K562 (cell line): ENCODE measurements around the gene RHOB. TPM values are rescaled to one million over a fixed set of nuclear protein-coding genes. Genes with fewer than 3 reads are reported as not detected.
A peak's percentile ranks its signal among the peaks of the same experiment; 100 is the strongest.

Experiments used
- ATAC-seq: fragments of 200-7000 bp; cut with Tn5 transposase; 3 replicates; pipeline ENCODE4 v1.9.1; 2020; ENCODE audit warnings: moderate library complexity
- BruUV-seq: library from RNA; stranded (reverse); fragments of 400-500 nt; replicated peaks from 2 replicates; lab custom pipeline; 2021; lab: Mats Ljungman, UMichigan
- CTCF ChIA-PET: fragments of 300-600 bp; formaldehyde crosslinking; extraction: SDS; loops from one replicate; lab custom pipeline; 2021; ENCODE audit warnings: low intra/inter-chr PET ratio; lab: Yijun Ruan, JAX
- POLR2A ChIA-PET: fragments of 300-600, 350-650 bp; sonication (Branson Sonifier 250); formaldehyde crosslinking; extraction: SDS; loops from one replicate; lab custom pipeline; 2021; ENCODE audit warnings: antibody characterized with exemption, inconsistent platforms; lab: Yijun Ruan, JAX
- DNase-seq, 4 experiments: peaks; one replicate each; pipeline versions ENCODE4 v3.0.0 to v3.0.0-alpha.2; 2011 to 2018; ENCODE audit warnings: low spot score in 3 of 4, mixed read lengths in 3 of 4; ENCODE audit errors: extremely low read depth in 1 of 4
- FAIRE-seq: peaks from 2 replicates; lab custom pipeline; 2011; peaks lifted over from hg19 to GRCh38; lab: Jason Lieb, UNC
- H2AFZ ChIP-seq: 2 replicates; pipeline ENCODE4 v1.6.0; 2011; ENCODE audit warnings: low read depth, low read length, control low read depth, inconsistent platforms
- H3K27ac ChIP-seq: fragments of 200-600 bp; 3 replicates; pipeline ENCODE4 v1.8.0; 2011; ENCODE audit warnings: low read depth, mild to moderate bottlenecking, control low read depth, inconsistent platforms, low read length, moderate library complexity, mixed read lengths; ENCODE audit errors: extremely low read depth
- H3K27me3 ChIP-seq, 2 experiments: fragments of 300-600 bp in 1 of 2; 2 replicates in 1 of 2; 3 replicates in 1 of 2; pipeline versions ENCODE4 v1.6.0 to v1.8.0; 2011; ENCODE audit warnings: inconsistent platforms in 2 of 2, low read length in 2 of 2, mild to moderate bottlenecking in 1 of 2, mixed read lengths in 1 of 2, moderate library complexity in 1 of 2; ENCODE audit not compliant: control insufficient read depth in 2 of 2, insufficient read depth in 2 of 2
- H3K36me3 ChIP-seq: fragments of 300-600 bp; 3 replicates; pipeline ENCODE4 v1.8.0; 2011; ENCODE audit warnings: mild to moderate bottlenecking, low read length, inconsistent platforms; ENCODE audit not compliant: control insufficient read depth, insufficient read depth
- H3K4me1 ChIP-seq, 2 experiments: fragments of 200-600 bp in 1 of 2; replicated peaks in 1 of 2; 2 replicates in 1 of 2; 3 replicates in 1 of 2; pipeline versions ENCODE4 v1.5.1 to v1.8.0; 2011; ENCODE audit warnings: inconsistent platforms in 2 of 2, low read length in 2 of 2, mild to moderate bottlenecking in 1 of 2, mixed read lengths in 1 of 2, moderate library complexity in 1 of 2; ENCODE audit not compliant: control insufficient read depth in 2 of 2, insufficient read depth in 2 of 2
- H3K4me2 ChIP-seq: 2 replicates; pipeline ENCODE4 v1.6.1; 2011; ENCODE audit warnings: low read length, control low read depth, inconsistent platforms, mixed read lengths; ENCODE audit not compliant: insufficient read depth
- H3K4me3 ChIP-seq: fragments of 200-600 bp; sonication (generic), shearing (Covaris generic); 2 replicates; pipeline ENCODE4 v1.5.1; 2016; ENCODE audit warnings: control low read depth, inconsistent platforms
- H3K79me2 ChIP-seq: fragments of 200-600 bp; 3 replicates; pipeline ENCODE4 v1.8.0; 2011; ENCODE audit warnings: low read length, inconsistent platforms; ENCODE audit not compliant: control insufficient read depth, insufficient read depth
- H3K9ac ChIP-seq, 2 experiments: 2 replicates each; pipeline versions ENCODE4 v1.6.0 to v1.6.1; 2011; ENCODE audit warnings: low read depth in 2 of 2, low read length in 2 of 2, control low read depth in 1 of 2, inconsistent platforms in 1 of 2, mild to moderate bottlenecking in 1 of 2, mixed read lengths in 1 of 2; ENCODE audit not compliant: insufficient read depth in 1 of 2
- H3K9me1 ChIP-seq: one replicate; pipeline ENCODE4 v1.6.0; 2011; ENCODE audit warnings: inconsistent platforms, mild to moderate bottlenecking, low read length, moderate library complexity; ENCODE audit not compliant: control insufficient read depth, insufficient read depth
- H3K9me3 ChIP-seq: replicated peaks from 2 replicates; pipeline ENCODE4 v1.5.1; 2011; ENCODE audit warnings: low read depth, low read length, inconsistent platforms; ENCODE audit not compliant: control insufficient read depth, insufficient read depth
- H4K20me1 ChIP-seq: replicated peaks from 2 replicates; pipeline ENCODE4 v1.6.1; 2011; ENCODE audit warnings: low read length, inconsistent platforms, mixed read lengths; ENCODE audit not compliant: control insufficient read depth, insufficient read depth
- CREB3L1 ChIP-seq: fragments of 450-650 bp; IDR thresholded peaks from 2 replicates; pipeline ENCODE4 v1.6.1; 2014; ENCODE audit warnings: low read depth, mild to moderate bottlenecking, moderate library complexity, borderline replicate concordance
- EZH2 ChIP-seq: IDR thresholded peaks from 2 replicates; pipeline ENCODE4 v1.6.1; 2012; ENCODE audit warnings: low read depth, mild to moderate bottlenecking, inconsistent platforms, low read length, borderline replicate concordance
- FOXK2 ChIP-seq, 2 experiments: fragments of 450-650 bp; IDR thresholded peaks in 1 of 2; conservative IDR thresholded peaks in 1 of 2; 2 replicates each; pipeline ENCODE4 v1.6.1; 2016; ENCODE audit warnings: low read depth in 2 of 2, mild to moderate bottlenecking in 1 of 2
- FOXM1 ChIP-seq, 2 experiments: fragments of 450-650 bp in 1 of 2; sonication (generic) in 1 of 2; formaldehyde crosslinking in 1 of 2; IDR thresholded peaks; 2 replicates each; pipeline versions ENCODE4 v1.6.1 to v1.9.0; 2017 to 2022; ENCODE audit warnings: low read depth in 2 of 2, mild to moderate bottlenecking in 2 of 2, missing genetic modification reagents in 1 of 2, moderate library complexity in 1 of 2
- JUN ChIP-seq, 2 experiments: sonication (generic) in 1 of 2; formaldehyde crosslinking in 1 of 2; IDR thresholded peaks; 2 replicates each; pipeline versions ENCODE4 v1.6.1 to v1.8.0; 2012 to 2022; ENCODE audit warnings: borderline replicate concordance in 2 of 2, mild to moderate bottlenecking in 2 of 2, improper control_type of control experiment in 1 of 2, low read depth in 1 of 2, low read length in 1 of 2, missing genetic modification reagents in 1 of 2
- LARP7 ChIP-seq: fragments of 450-650 bp; IDR thresholded peaks from 2 replicates; pipeline ENCODE4 v1.6.1; 2016
- PTBP1 ChIP-seq: fragments of 200-400 bp; formaldehyde crosslinking; IDR thresholded peaks from 2 replicates; pipeline ENCODE4 v1.6.1; 2017; ENCODE audit warnings: low read depth, low read length
- RBM15 ChIP-seq: fragments of 200-400 bp; formaldehyde crosslinking; IDR thresholded peaks from 2 replicates; pipeline ENCODE4 v1.6.1; 2018; ENCODE audit warnings: mild to moderate bottlenecking, low read length, moderate library complexity; ENCODE audit not compliant: insufficient read depth
- TAF1 ChIP-seq: IDR thresholded peaks from 2 replicates; pipeline ENCODE4 v1.6.1; 2011; ENCODE audit warnings: mild to moderate bottlenecking, low read length, moderate library complexity; ENCODE audit not compliant: insufficient read depth, control insufficient read depth, severe bottlenecking; ENCODE audit errors: extremely low read depth
- TARDBP ChIP-seq: fragments of 450-650 bp; IDR thresholded peaks from 2 replicates; pipeline ENCODE4 v1.6.1; 2016
- TEAD1 ChIP-seq, 2 experiments: fragments of 450-650 bp in 1 of 2; sonication (generic) in 1 of 2; formaldehyde crosslinking; IDR thresholded peaks; 2 replicates each; pipeline versions ENCODE4 v1.4.0 to v1.8.0; 2020 to 2022; ENCODE audit warnings: mild to moderate bottlenecking in 2 of 2, missing genetic modification reagents in 1 of 2
- WHSC1 ChIP-seq: IDR thresholded peaks from one replicate; pipeline ENCODE4 v1.6.1; 2012; ENCODE audit warnings: low read length, control low read depth, inconsistent platforms
- ZBTB33 ChIP-seq: sonication (generic); formaldehyde crosslinking; IDR thresholded peaks from 2 replicates; pipeline ENCODE4 v1.8.1; 2023; ENCODE audit warnings: mild to moderate bottlenecking, missing genetic modification reagents
- ZBTB34 ChIP-seq: fragments of 250-450 bp; sonication (Bioruptor Pico); IDR thresholded peaks from 2 replicates; pipeline ENCODE4 v1.8.0; 2021; ENCODE audit warnings: mild to moderate bottlenecking, moderate library complexity
- ZFP36 ChIP-seq: fragments of 150-350 bp; IDR thresholded peaks from 2 replicates; pipeline ENCODE4 v1.6.1; 2018; ENCODE audit warnings: low read length, low read depth; ENCODE audit not compliant: partially characterized antibody
- ZNF511 ChIP-seq: sonication (generic); formaldehyde crosslinking; IDR thresholded peaks from 2 replicates; pipeline ENCODE4 v1.8.0; 2022; ENCODE audit warnings: mild to moderate bottlenecking, missing genetic modification reagents
- ZNF668 ChIP-seq: fragments of 250-450 bp; sonication (Bioruptor Pico); IDR thresholded peaks from 2 replicates; pipeline ENCODE4 v1.8.0; 2022; ENCODE audit warnings: mild to moderate bottlenecking, inconsistent platforms
- WGBS: fragments of 100-300 bp; shearing (Covaris generic); methylation state at CpG from one replicate; pipeline ENCODE4 v1.1.6; 2016; ENCODE audit warnings: low coverage, mixed read lengths; ENCODE audit not compliant: insufficient coverage; ENCODE audit errors: missing lambda C conversion rate; 5-methylcytosine and 5-hydroxymethylcytosine counted together
- in situ Hi-C: fragments of 300-500 bp; cut with MboI; formaldehyde crosslinking; loops from 4 replicates; pipeline ENCODE4 v1.15.0; 2018; ENCODE audit warnings: inconsistent platforms, mixed read lengths
- intact Hi-C: fragments of 100-400 bp; cut with micrococcal nuclease; formaldehyde crosslinking; loops from 2 replicates; pipeline ENCODE4 v1.14.2; 2022
- polyA plus RNA-seq, 8 experiments: library from polyadenylated mRNA; depleted of rRNA in 4 of 8; stranded (reverse) in 5 of 8; unstranded in 3 of 8; fragments of >200 nt; fragmentation: Nextera tagmentation in 2 of 8; fragmentation: Illumina TruSeq in 1 of 8; extraction: Ambion mirVana in 2 of 8; extraction: Trizol in 1 of 8; gene quantifications; 2 replicates each; pipeline versions ENCODE4 v1.2.1 to v1.2.3, GENCODE V29; 2011 to 2014; ENCODE audit warnings: inconsistent platforms in 1 of 8, missing spikeins in 1 of 8
- total RNA-seq, 7 experiments: library from RNA; depleted of rRNA in 6 of 7; stranded (reverse); fragments of >200 nt in 6 of 7; fragmentation: Illumina TruSeq in 2 of 7; extraction: Trizol in 2 of 7; gene quantifications; 2 replicates each; pipeline versions ENCODE4 v1.2.1 to v1.2.3, GENCODE V29; 2011 to 2021; ENCODE audit warnings: low replicate concordance in 1 of 7

Gene RHOB
- total and polyA plus RNA-seq, 9 of the 15 experiments (the other 6 are each of a cell fraction or from before 2014, with no cell fraction given), result 0.07 to 4.8 (median 1.1) TPM

- Histone ChIP-seq H3K9me1 (no peaks in the 10 kb centered on the region), H3K4me2 (no peak overlapping the region), H3K36me3 (no peaks in the 10 kb centered on the region), H4K20me1 (no peaks in the 10 kb centered on the region), H3K79me2 (no peaks in the 10 kb centered on the region), H3K9ac (no peak overlapping the region), H3K27ac (no peak overlapping the region), H3K27me3 (peaks cover 4 to 11% of the 10 kb centered on the region in 2 experiments; a peak in 2 of 5 replicates), H2AFZ (no peak overlapping the region; the same call in 1 of the 2 replicates), H3K4me3 (no peak overlapping the region), H3K4me1 (no peaks in the 10 kb centered on the region; a peak in 3 of 5 replicates), H3K9me3 (no peaks in the 10 kb centered on the region)
- BruUV-seq, result no TSS peak
- TF ChIP-seq TEAD1 (CRISPR knock-in tag; IDR thresholded peaks at IDR 0.05), result no peak
- TF ChIP-seq FOXK2 (conservative IDR thresholded peaks at IDR 0.05 in 1 of 2, IDR thresholded peaks at IDR 0.05 in 1 of 2; ENCODE audit: low read depth in 2 of 2), result no peak
- no peak for TF ChIP-seq CREB3L1
- no peak for TF ChIP-seq ZBTB33
- no peak for TF ChIP-seq RBM15
- TF ChIP-seq JUN (IDR thresholded peaks at IDR 0.05; ENCODE audit: borderline replicate concordance, low read depth, low read length), result 0 out of 2 replicates have a peak, but pooled peaks have one; percentile 14
- no peak for TF ChIP-seq JUN (CRISPR knock-in tag; IDR thresholded peaks at IDR 0.05; ENCODE audit: borderline replicate concordance)
- TF ChIP-seq ZBTB34, result no peak
- no peak for TF ChIP-seq LARP7
- TF ChIP-seq FOXM1 (IDR thresholded peaks at IDR 0.05; ENCODE audit: low read depth), result no peak
- TF ChIP-seq FOXM1 (CRISPR knock-in tag; IDR thresholded peaks at IDR 0.05; ENCODE audit: low read depth), result no peak
- peak; percentile 9 for TF ChIP-seq ZFP36
- TF ChIP-seq ZNF668 (CRISPR knock-in tag), result no peak
- no peak for TF ChIP-seq EZH2
- TF ChIP-seq TAF1, result no peak
- no peak for TF ChIP-seq ZNF511 (CRISPR knock-in tag)
- TF ChIP-seq PTBP1, result no peak
- no peak for TF ChIP-seq WHSC1
- no peak for TF ChIP-seq TARDBP
- DNase-seq, result no peak
- no peak for ATAC-seq
- POLR2A ChIA-PET, result interaction anchor here (0.9 to 2.2 kb wide), 4 partner anchors 9 to 90 kb away, joined by 3 to 8 read pairs (median 6); no protein-coding TSS in a partner anchor
- 6% methylated on average over 4 of the region's 4 CpGs for WGBS
- in situ Hi-C loops, result loop anchor here (25.0 kb wide), 1 partner anchor 498 kb away; no protein-coding TSS in a partner anchor
- intact Hi-C loops, result loop anchor here (5.0 kb wide), 1 partner anchor 42 kb away; no protein-coding TSS in a partner anchor
- CTCF ChIA-PET, result interaction anchor here (0.8 kb wide), 1 partner anchor 204 kb away, joined by 4 read pairs; no protein-coding TSS in a partner anchor
- no peak for FAIRE-seq
Measured at GRCh38 chr2:20439193-20439475, 7.7 kb upstream of the RHOB start.
